Kidney epithelial cell (primary cell): ENCODE results near the gene CLCN1. TPM values are rescaled to one million over a fixed set of nuclear protein-coding genes. Genes with fewer than 3 reads are reported as not detected.

ENCODE experiments used
- DNase-seq: peaks from one replicate; pipeline ENCODE4 v3.0.0-alpha.2; 2010; ENCODE audit warnings: low read depth
- H3K27me3 ChIP-seq: 2 replicates; pipeline ENCODE4 v1.6.0; 2011; ENCODE audit warnings: low read length; ENCODE audit not compliant: control insufficient read depth, insufficient read depth
- H3K36me3 ChIP-seq: 2 replicates; pipeline ENCODE4 v1.5.1; 2011; ENCODE audit warnings: low read length; ENCODE audit not compliant: control insufficient read depth, insufficient read depth
- H3K4me3 ChIP-seq: 2 replicates; pipeline ENCODE4 v1.5.1; 2011; ENCODE audit warnings: low read depth, mild to moderate bottlenecking, control low read depth, low read length
- total RNA-seq: library from RNA; depleted of rRNA; stranded (reverse); fragments of >200 nt; gene quantifications from 2 replicates; pipeline ENCODE4 v1.2.3, GENCODE V29; 2015
- TF ChIP-seq, protein P1 (sequence below): IDR thresholded peaks from 2 replicates; pipeline ENCODE4 v1.5.1; 2011; ENCODE audit warnings: mild to moderate bottlenecking, moderate library complexity, low read length, control low read depth, inconsistent platforms; ENCODE audit not compliant: insufficient read depth, poor library complexity, severe bottlenecking

The CLCN1 gene
- total RNA-seq, 1 donor from 2014 or later, result not detected

GRCh38 chr7:143280160-143280559 lies 35.8 kb upstream of the CLCN1 start:
- TF ChIP-seq, protein P1, sequence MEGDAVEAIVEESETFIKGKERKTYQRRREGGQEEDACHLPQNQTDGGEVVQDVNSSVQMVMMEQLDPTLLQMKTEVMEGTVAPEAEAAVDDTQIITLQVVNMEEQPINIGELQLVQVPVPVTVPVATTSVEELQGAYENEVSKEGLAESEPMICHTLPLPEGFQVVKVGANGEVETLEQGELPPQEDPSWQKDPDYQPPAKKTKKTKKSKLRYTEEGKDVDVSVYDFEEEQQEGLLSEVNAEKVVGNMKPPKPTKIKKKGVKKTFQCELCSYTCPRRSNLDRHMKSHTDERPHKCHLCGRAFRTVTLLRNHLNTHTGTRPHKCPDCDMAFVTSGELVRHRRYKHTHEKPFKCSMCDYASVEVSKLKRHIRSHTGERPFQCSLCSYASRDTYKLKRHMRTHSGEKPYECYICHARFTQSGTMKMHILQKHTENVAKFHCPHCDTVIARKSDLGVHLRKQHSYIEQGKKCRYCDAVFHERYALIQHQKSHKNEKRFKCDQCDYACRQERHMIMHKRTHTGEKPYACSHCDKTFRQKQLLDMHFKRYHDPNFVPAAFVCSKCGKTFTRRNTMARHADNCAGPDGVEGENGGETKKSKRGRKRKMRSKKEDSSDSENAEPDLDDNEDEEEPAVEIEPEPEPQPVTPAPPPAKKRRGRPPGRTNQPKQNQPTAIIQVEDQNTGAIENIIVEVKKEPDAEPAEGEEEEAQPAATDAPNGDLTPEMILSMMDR, result no peak
- Histone ChIP-seq H3K4me3 (no peak overlapping the region), H3K27me3 (no peaks in the 10 kb centered on the region), H3K36me3 (no peaks in the 10 kb centered on the region)
- DNase-seq, result no peak

GRCh38 chr7:143280566-143280965 lies 35.3 kb upstream of the CLCN1 start:
- DNase-seq, result no peak
- Histone ChIP-seq H3K27me3 (no peaks in the 10 kb centered on the region), H3K4me3 (no peak overlapping the region), H3K36me3 (no peaks in the 10 kb centered on the region)
- TF ChIP-seq, protein P1, result no peak

DNA sequence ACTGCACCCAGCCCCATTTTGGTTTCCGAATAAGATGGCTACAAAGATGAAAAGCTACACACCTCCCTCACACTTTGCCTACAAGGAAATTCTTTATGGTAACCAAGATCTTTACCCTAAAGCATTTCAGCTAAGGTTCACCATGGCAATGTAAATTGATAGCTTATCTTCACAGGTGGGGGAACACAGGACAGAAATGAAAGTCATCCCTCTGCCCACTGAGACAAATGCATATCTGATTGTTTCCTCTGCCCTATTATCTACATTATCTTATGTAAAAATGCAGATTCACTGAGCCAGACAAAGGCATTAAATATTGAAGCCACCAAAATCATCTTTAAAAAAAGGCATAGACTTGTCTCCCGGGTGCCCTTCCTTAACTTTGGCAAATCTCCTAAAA lies 34.4 kb upstream of the CLCN1 start:
- DNase-seq, result no peak

DNA sequence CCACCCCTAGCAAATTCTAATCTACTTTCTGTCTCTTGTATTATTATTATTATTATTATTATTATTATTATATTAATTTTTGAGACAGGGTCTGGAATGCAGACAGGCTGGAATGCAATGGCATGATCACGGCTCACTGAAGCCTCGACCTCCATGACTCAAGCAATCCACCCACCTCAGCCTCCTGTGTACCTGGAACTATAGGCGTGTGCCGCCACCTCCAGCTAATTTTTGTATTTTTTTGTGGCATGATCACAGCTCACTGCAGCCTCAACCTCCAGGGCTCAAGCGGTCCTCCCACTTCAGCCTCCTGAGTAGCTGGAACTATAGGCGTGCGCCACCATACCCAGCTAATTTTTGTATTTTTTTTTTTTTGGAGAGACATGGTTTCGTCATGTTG lies 33.8 kb upstream of the CLCN1 start:
- Histone ChIP-seq H3K27me3 (no peaks in the 10 kb centered on the region), H3K4me3 (no peak overlapping the region), H3K36me3 (no peaks in the 10 kb centered on the region)
- no peak for DNase-seq
- TF ChIP-seq, protein P1, result no peak

More for the DNA sequence above, 34.4 kb upstream of the CLCN1 start:
- TF ChIP-seq, protein P1, result no peak
- Histone ChIP-seq H3K4me3 (no peak overlapping the region), H3K27me3 (no peaks in the 10 kb centered on the region), H3K36me3 (no peaks in the 10 kb centered on the region)

GRCh38 chr7:143283381-143283780 lies 32.5 kb upstream of the CLCN1 start:
- DNase-seq, result no peak
- Histone ChIP-seq H3K4me3 (no peak overlapping the region), H3K36me3 (no peaks in the 10 kb centered on the region), H3K27me3 (no peaks in the 10 kb centered on the region)
- TF ChIP-seq, protein P1, result no peak

DNA sequence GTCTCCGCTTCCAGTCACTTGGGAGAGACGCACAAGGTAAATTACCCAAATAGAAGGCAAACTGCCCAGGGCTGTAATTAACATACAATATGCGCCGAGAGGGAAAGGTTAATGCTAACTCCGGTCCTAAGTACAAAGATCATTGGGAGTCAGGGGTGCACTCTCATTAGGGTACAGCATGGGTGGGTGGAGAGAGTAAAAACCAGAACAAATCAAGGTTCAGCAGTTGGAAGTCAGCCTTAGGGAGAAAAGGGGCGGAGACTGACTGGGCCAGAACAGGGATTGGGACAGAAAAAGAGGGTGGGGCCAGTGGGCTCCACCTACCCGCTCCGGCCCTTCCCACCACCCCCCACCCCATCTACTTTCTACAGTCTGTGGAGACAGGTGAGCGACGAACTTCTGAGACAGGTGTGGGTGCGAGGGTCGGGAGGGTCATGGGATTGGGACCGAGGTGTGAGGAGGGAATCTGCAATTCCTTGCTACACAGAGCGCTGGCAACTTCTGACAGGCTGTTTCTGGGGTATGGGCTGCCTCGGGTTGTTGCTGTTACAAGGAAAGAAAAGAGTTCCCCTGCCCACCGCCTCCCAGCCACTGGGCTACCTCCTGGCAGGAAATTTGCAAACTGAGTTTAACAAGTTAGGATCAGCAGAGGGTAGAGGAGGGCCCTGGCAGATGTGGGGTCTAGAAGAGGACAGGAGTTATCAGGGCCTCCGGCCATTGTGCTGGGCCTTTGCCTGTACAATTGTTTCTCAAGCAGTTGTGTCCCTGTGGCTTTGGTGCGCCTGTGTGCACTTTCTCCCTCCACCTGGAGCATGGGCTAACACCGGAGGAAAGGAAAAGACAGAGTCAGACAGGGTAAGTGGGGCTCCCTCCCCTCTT lies 31.1 kb upstream of the CLCN1 start, which contains the start of gene TMEM139:
Gene TMEM139, plus strand, starts transcription at position 368 of the 879 bp plus-strand sequence. CDS start 1,000 bp downstream, outside the sequence.
- peak within 1 kb of the TSS; percentile 43 for H3K4me3 ChIP-seq
- no peaks in the 10 kb centered on the region for H3K27me3 ChIP-seq
- no peak for DNase-seq
- H3K36me3 ChIP-seq, result no peaks in the 10 kb centered on the region
- TF ChIP-seq, protein P1, result no peak
